PFSK-1 (cell line): ENCODE data around the gene GAREM1.

Experiments used
- FOXP2 ChIP-seq: optimal IDR thresholded peaks from 2 replicates; pipeline ENCODE3; 2011; ENCODE audit warnings: borderline replicate concordance, control low read depth, inconsistent platforms; ENCODE audit not compliant: insufficient read depth; ENCODE audit errors: extremely low read length, extremely low read depth
- POLR2AphosphoS5 ChIP-seq: IDR thresholded peaks from 2 replicates; pipeline ENCODE4 v1.6.1; 2012; ENCODE audit warnings: low read depth, mild to moderate bottlenecking, control low read depth, low read length, moderate library complexity
- REST ChIP-seq, 2 experiments: IDR thresholded peaks; 2 replicates each; pipeline versions ENCODE4 v1.6.1 to v1.8.0; 2011 to 2012; ENCODE audit warnings: low read depth in 2 of 2, low read length in 2 of 2, control low read depth in 1 of 2, inconsistent platforms in 1 of 2, mild to moderate bottlenecking in 1 of 2, moderate library complexity in 1 of 2; ENCODE audit not compliant: insufficient read depth in 1 of 2
- SIN3A ChIP-seq: IDR thresholded peaks from 2 replicates; pipeline ENCODE4 v1.6.1; 2012; ENCODE audit warnings: mild to moderate bottlenecking, low read length, moderate library complexity, borderline replicate concordance; ENCODE audit not compliant: insufficient read depth
- TAF1 ChIP-seq: IDR thresholded peaks from 2 replicates; pipeline ENCODE4 v1.6.1; 2012; ENCODE audit warnings: low read length, control low read depth, borderline replicate concordance; ENCODE audit not compliant: insufficient read depth

The GAREM1 gene

GRCh38 chr18:32280911-32281310, 189.8 kb downstream of the GAREM1 start:
- TF ChIP-seq TAF1: no peak
- no peak for TF ChIP-seq REST (IDR thresholded peaks at IDR 0.05; ENCODE audit: insufficient read depth in 1 of 2, low read depth in 2 of 2, low read length in 2 of 2)
- no peak for TF ChIP-seq FOXP2
- no peak for TF ChIP-seq POLR2AphosphoS5
- TF ChIP-seq SIN3A: no peak

- TF ChIP-seq SIN3A (no peak), TAF1 (no peak), POLR2AphosphoS5 (no peak), REST (IDR thresholded peaks at IDR 0.05; ENCODE audit: insufficient read depth in 1 of 2, low read depth in 2 of 2, low read length in 2 of 2) (no peak), FOXP2 (no peak)
Measured at GRCh38 chr18:32280188-32280783, 190.4 kb downstream of the GAREM1 start.

- no peak for TF ChIP-seq POLR2AphosphoS5
- no peak for TF ChIP-seq SIN3A
- TF ChIP-seq FOXP2: no peak
- no peak for TF ChIP-seq TAF1
- TF ChIP-seq REST (IDR thresholded peaks at IDR 0.05; ENCODE audit: insufficient read depth in 1 of 2, low read depth in 2 of 2, low read length in 2 of 2): no peak
Measured at GRCh38 chr18:32278177-32278799, 192.4 kb downstream of the GAREM1 start.

- TF ChIP-seq FOXP2 (no peak), POLR2AphosphoS5 (no peak), SIN3A (no peak), REST (IDR thresholded peaks at IDR 0.05; ENCODE audit: insufficient read depth in 1 of 2, low read depth in 2 of 2, low read length in 2 of 2) (no peak), TAF1 (no peak)
Measured at GRCh38 chr18:32277549-32277948, 193.1 kb downstream of the GAREM1 start.

- no peak for TF ChIP-seq REST (IDR thresholded peaks at IDR 0.05; ENCODE audit: insufficient read depth in 1 of 2, low read depth in 2 of 2, low read length in 2 of 2)
Measured at GRCh38 chr18:32276906-32277305, 193.8 kb downstream of the GAREM1 start.
